ENCODE data around the gene ADAMTSL5.

DNA sequence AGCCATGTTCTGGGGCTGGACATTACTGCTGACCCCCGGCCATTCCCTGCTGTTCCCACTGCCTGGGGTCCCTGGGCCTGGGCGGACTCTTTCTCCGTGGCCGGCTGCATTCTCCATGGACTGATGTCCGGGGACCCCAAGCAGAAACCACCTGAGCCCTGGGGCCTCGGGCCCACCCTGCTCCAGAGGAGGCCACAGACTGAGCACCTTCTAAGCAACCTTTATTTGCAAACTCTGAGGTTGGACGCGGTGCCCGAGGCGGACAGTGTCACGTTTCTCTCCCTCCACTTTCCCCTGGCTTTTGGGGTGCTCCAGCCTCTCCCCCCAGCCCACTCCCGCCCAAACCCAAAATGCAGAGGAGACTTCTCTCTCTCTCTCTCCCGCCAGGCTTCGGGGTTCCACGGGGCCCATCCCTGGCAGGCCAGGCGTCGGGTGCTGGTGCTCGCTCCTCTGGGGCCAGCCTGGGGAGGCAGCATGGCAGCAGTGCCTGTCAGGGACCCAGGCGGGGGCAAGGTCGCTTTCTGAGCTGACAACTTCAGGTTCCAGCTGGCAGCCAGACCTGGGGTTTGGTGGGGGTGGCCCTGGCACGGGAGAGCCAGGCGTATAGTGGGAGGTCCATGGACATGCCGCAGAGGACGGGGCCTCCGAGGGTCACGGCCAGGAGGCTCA is 31.5 kb downstream of the ADAMTSL5 start:
- no peak for TF ChIP-seq POLR2A (IDR thresholded peaks at IDR 0.05)
- TF ChIP-seq, protein P1, sequence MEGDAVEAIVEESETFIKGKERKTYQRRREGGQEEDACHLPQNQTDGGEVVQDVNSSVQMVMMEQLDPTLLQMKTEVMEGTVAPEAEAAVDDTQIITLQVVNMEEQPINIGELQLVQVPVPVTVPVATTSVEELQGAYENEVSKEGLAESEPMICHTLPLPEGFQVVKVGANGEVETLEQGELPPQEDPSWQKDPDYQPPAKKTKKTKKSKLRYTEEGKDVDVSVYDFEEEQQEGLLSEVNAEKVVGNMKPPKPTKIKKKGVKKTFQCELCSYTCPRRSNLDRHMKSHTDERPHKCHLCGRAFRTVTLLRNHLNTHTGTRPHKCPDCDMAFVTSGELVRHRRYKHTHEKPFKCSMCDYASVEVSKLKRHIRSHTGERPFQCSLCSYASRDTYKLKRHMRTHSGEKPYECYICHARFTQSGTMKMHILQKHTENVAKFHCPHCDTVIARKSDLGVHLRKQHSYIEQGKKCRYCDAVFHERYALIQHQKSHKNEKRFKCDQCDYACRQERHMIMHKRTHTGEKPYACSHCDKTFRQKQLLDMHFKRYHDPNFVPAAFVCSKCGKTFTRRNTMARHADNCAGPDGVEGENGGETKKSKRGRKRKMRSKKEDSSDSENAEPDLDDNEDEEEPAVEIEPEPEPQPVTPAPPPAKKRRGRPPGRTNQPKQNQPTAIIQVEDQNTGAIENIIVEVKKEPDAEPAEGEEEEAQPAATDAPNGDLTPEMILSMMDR (IDR thresholded peaks at IDR 0.05) = no peak
